ENCODE results near the gene ARID5B. TPM values are rescaled to one million over a fixed set of nuclear protein-coding genes. Genes with fewer than 3 reads are reported as not detected.

Gene ARID5B
- polyA plus RNA-seq, 1 donor from 2014 or later, result 2.1 TPM

GRCh38 chr10:61910226-61910805 is 8.8 kb downstream of the ARID5B start:
- peak overlapping the region; percentile 49 for H3K27ac ChIP-seq (ENCODE audit: low read length)
- H3K4me2 ChIP-seq (ENCODE audit: low read length), result no peak overlapping the region
- H3K9me2 ChIP-seq (ENCODE audit: insufficient read depth, low read length), result no peaks in the 10 kb centered on the region
- H3K36me3 ChIP-seq (ENCODE audit: insufficient read depth, low read length), result no peaks in the 10 kb centered on the region
- no peaks in the 10 kb centered on the region for H3K9me3 ChIP-seq (ENCODE audit: low read length)
- peak overlapping the region; percentile 32 for H3K4me3 ChIP-seq (ENCODE audit: low read length)
- H3K79me2 ChIP-seq (replicated peaks; ENCODE audit: insufficient read depth, low read length), result no peaks in the 10 kb centered on the region
- no peaks in the 10 kb centered on the region for H4K20me1 ChIP-seq (ENCODE audit: insufficient read depth)
- TF ChIP-seq SMC3 (conservative IDR thresholded peaks at IDR 0.05; ENCODE audit: poor library complexity) (no peak), CTCF (IDR thresholded peaks at IDR 0.05; ENCODE audit: poor library complexity, severe bottlenecking) (no peak), EZH2 (IDR thresholded peaks at IDR 0.05; ENCODE audit: borderline replicate concordance, insufficient read depth, low read length, poor library complexity, severe bottlenecking) (no peak), MXI1 (conservative IDR thresholded peaks at IDR 0.05; ENCODE audit: poor library complexity, severe bottlenecking) (no peak), REST (IDR thresholded peaks at IDR 0.05; ENCODE audit: borderline replicate concordance) (no peak), POLR2AphosphoS5 (IDR thresholded peaks at IDR 0.05) (no peak), RAD21 (conservative IDR thresholded peaks at IDR 0.05) (no peak), EP300 (conservative IDR thresholded peaks at IDR 0.05; ENCODE audit: poor library complexity, severe bottlenecking) (no peak), TAF1 (IDR thresholded peaks at IDR 0.05; ENCODE audit: low read depth) (no peak)
- H3K27me3 ChIP-seq (ENCODE audit: insufficient read depth, low read depth, low read length), result no peaks in the 10 kb centered on the region
- no peak overlapping the region for H2AFZ ChIP-seq (ENCODE audit: low read depth, low read length)
- H3K9ac ChIP-seq (ENCODE audit: low read length), result no peak overlapping the region
- no peaks in the 10 kb centered on the region for H3F3A ChIP-seq (ENCODE audit: insufficient read depth, low read length, poor library complexity, severe bottlenecking)

- H3K27ac ChIP-seq (ENCODE audit: low read length), result peak overlapping the region; percentile 49
- H3K36me3 ChIP-seq (ENCODE audit: insufficient read depth, low read length), result no peaks in the 10 kb centered on the region
- H3K4me3 ChIP-seq (ENCODE audit: low read length), result peak overlapping the region; percentile 32
- no peaks in the 10 kb centered on the region for H3K9me3 ChIP-seq (ENCODE audit: low read length)
- H2AFZ ChIP-seq (ENCODE audit: low read depth, low read length), result no peak overlapping the region
- no peaks in the 10 kb centered on the region for H4K20me1 ChIP-seq (ENCODE audit: insufficient read depth)
- no peaks in the 10 kb centered on the region for H3K27me3 ChIP-seq (ENCODE audit: insufficient read depth, low read depth, low read length)
- no peak overlapping the region for H3K9ac ChIP-seq (ENCODE audit: low read length)
- no peaks in the 10 kb centered on the region for H3K9me2 ChIP-seq (ENCODE audit: insufficient read depth, low read length)
- H3K4me2 ChIP-seq (ENCODE audit: low read length), result no peak overlapping the region
- no peak for TF ChIP-seq POLR2AphosphoS5 (IDR thresholded peaks at IDR 0.05)
- TF ChIP-seq REST (IDR thresholded peaks at IDR 0.05; ENCODE audit: borderline replicate concordance), result no peak
- no peaks in the 10 kb centered on the region for H3K79me2 ChIP-seq (replicated peaks; ENCODE audit: insufficient read depth, low read length)
- H3F3A ChIP-seq (ENCODE audit: insufficient read depth, low read length, poor library complexity, severe bottlenecking), result no peaks in the 10 kb centered on the region
These were observed 9.4 kb downstream of the ARID5B start for GRCh38 chr10:61910894-61911293.

Measured in neural cell (in vitro differentiated cells).